Natural killer cell (primary cell): ENCODE results near the gene ESR1. TPM values are rescaled to one million over a fixed set of nuclear protein-coding genes. Genes with fewer than 3 reads are reported as not detected.
"Not testable (repeated sequence)": the region's sequence is repeated elsewhere in the genome, so short reads cannot be mapped to it uniquely, and the experiment has no call there.

ENCODE experiments used
- ATAC-seq, 3 donors: fragments of 150-1000 bp in 2 of 3; fragments of 200-7000 bp in 1 of 3; cut with Tn5 transposase; 1 replicate in 1 of 3; 2 replicates in 2 of 3; pipeline ENCODE4 v1.10.0; 2021; ENCODE audit warnings: mild to moderate bottlenecking in 2 of 3, moderate library complexity in 2 of 3
- DNase-seq, 2 donors: peaks; one replicate each; pipeline versions ENCODE4 v3.0.0 to v3.0.0-alpha.2; 2013 to 2021; ENCODE audit warnings: mixed read lengths in 1 of 2
- H3K27ac ChIP-seq: one replicate; pipeline ENCODE4 v1.5.1; 2013; ENCODE audit warnings: mild to moderate bottlenecking, low read length
- H3K27me3 ChIP-seq: one replicate; pipeline ENCODE4 v1.6.1; 2013; ENCODE audit warnings: low read length; ENCODE audit not compliant: control insufficient read depth, insufficient read depth
- H3K36me3 ChIP-seq: one replicate; pipeline ENCODE4 v1.6.1; 2013; ENCODE audit warnings: low read length; ENCODE audit not compliant: control insufficient read depth, insufficient read depth
- H3K4me1 ChIP-seq: one replicate; pipeline ENCODE4 v1.6.1; 2013; ENCODE audit warnings: low read length; ENCODE audit not compliant: control insufficient read depth, insufficient read depth
- H3K4me3 ChIP-seq: one replicate; pipeline ENCODE4 v1.5.1; 2013; ENCODE audit warnings: low read length
- H3K9me3 ChIP-seq: one replicate; pipeline ENCODE4 v1.6.1; 2013; ENCODE audit warnings: low read length; ENCODE audit not compliant: control insufficient read depth, insufficient read depth
- H3K27ac Mint-ChIP-seq, 2 donors: one replicate each; pipeline ENCODE4 v1.8.0; 2022; ENCODE audit warnings: mild to moderate bottlenecking in 2 of 2, mixed read lengths in 2 of 2, moderate library complexity in 1 of 2
- H3K27me3 Mint-ChIP-seq, 2 donors: one replicate each; pipeline ENCODE4 v1.8.0; 2022; ENCODE audit warnings: low read depth in 2 of 2, mixed read lengths in 2 of 2
- H3K36me3 Mint-ChIP-seq: one replicate; pipeline ENCODE4 v1.8.0; 2022; ENCODE audit warnings: mixed read lengths
- H3K4me1 Mint-ChIP-seq, 2 donors: one replicate each; pipeline ENCODE4 v1.8.0; 2022; ENCODE audit warnings: mixed read lengths in 2 of 2
- H3K4me3 Mint-ChIP-seq: one replicate; pipeline ENCODE4 v1.8.0; 2022; ENCODE audit warnings: mild to moderate bottlenecking, moderate library complexity, mixed read lengths
- H3K9me3 Mint-ChIP-seq, 2 donors: one replicate each; pipeline ENCODE4 v1.8.0; 2022; ENCODE audit warnings: mixed read lengths in 2 of 2
- CTCF ChIP-seq: fragments of 200-600 bp; IDR thresholded peaks from one replicate; pipeline ENCODE4 v1.8.0; 2022; ENCODE audit warnings: antibody characterized with exemption
- WGBS: methylation state at CpG from one replicate; pipeline ENCODE4 v1.1.7; 2013; ENCODE audit warnings: missing lambda C conversion rate; ENCODE audit not compliant: insufficient coverage; 5-methylcytosine and 5-hydroxymethylcytosine counted together
- intact Hi-C: fragments of 100-400 bp; cut with micrococcal nuclease; formaldehyde crosslinking; loops from one replicate; pipeline ENCODE4 v1.14.2; 2022
- total RNA-seq, 4 donors: library from RNA; stranded (reverse); fragments of 120-200 nt in 1 of 4; gene quantifications; one replicate each; pipeline versions ENCODE4 v1.2.3 to v1.2.4, GENCODE V29; 2013 to 2022

The ESR1 gene
- total RNA-seq, 3 donors from 2014 or later (not counting 1 experiment from before 2014, with no cell fraction given) = 0.11 to 0.64 (median 0.60) TPM

GRCh38 chr6:152071318-152071717, 263.8 kb downstream of the ESR1 start:
- no peaks in the 10 kb centered on the region for H3K4me1 Mint-ChIP-seq
- no peak for DNase-seq
- Histone ChIP-seq H3K27me3 (no peaks in the 10 kb centered on the region), H3K27ac (no peak overlapping the region), H3K36me3 (no peaks in the 10 kb centered on the region), H3K9me3 (peaks cover 2% of the 10 kb centered on the region), H3K4me3 (no peak overlapping the region), H3K4me1 (no peaks in the 10 kb centered on the region)
- 78% methylated on average over 1 of the region's 3 CpGs for WGBS
- H3K27me3 Mint-ChIP-seq = peaks cover 6 to 22% of the 10 kb centered on the region in 2 donors
- intact Hi-C loops = no loop called here
- peaks cover 15% of the 10 kb centered on the region for H3K36me3 Mint-ChIP-seq
- no peak for TF ChIP-seq CTCF
- no peak for ATAC-seq
- H3K9me3 Mint-ChIP-seq = peaks cover 3 to 5% of the 10 kb centered on the region in 2 donors
- H3K4me3 Mint-ChIP-seq = no peak overlapping the region
- no peak overlapping the region for H3K27ac Mint-ChIP-seq

GRCh38 chr6:152071843-152072242, 264.4 kb downstream of the ESR1 start:
- no CpG with 5 or more reads among the region's 3 CpGs for WGBS
- ATAC-seq (no peak), DNase-seq (no peak)
- no peak overlapping the region for H3K27ac ChIP-seq
- no peak overlapping the region for H3K4me3 ChIP-seq
- H3K4me1 ChIP-seq = no peaks in the 10 kb centered on the region
- no peaks in the 10 kb centered on the region for H3K27me3 ChIP-seq
- Mint-ChIP-seq H3K27ac (no peak overlapping the region), H3K4me1 (no peaks in the 10 kb centered on the region), H3K4me3 (no peak overlapping the region), H3K27me3 (peaks cover 6 to 22% of the 10 kb centered on the region in 2 donors), H3K36me3 (peaks cover 20% of the 10 kb centered on the region), H3K9me3 (peaks cover 4 to 8% of the 10 kb centered on the region in 2 donors)
- intact Hi-C loops = no loop called here
- no peak for TF ChIP-seq CTCF
- H3K36me3 ChIP-seq = no peaks in the 10 kb centered on the region
- peaks cover 2% of the 10 kb centered on the region for H3K9me3 ChIP-seq

GRCh38 chr6:152076242-152076641, 268.8 kb downstream of the ESR1 start:
- H3K4me3 Mint-ChIP-seq, H3K9me3 Mint-ChIP-seq, ATAC-seq, H3K4me1 Mint-ChIP-seq, H3K4me3 ChIP-seq, DNase-seq, H3K36me3 ChIP-seq, H3K27me3 ChIP-seq, H3K27ac Mint-ChIP-seq, H3K9me3 ChIP-seq, H3K27ac ChIP-seq, intact Hi-C loops, H3K4me1 ChIP-seq: not testable (repeated sequence)
- peaks cover 9 to 22% of the 10 kb centered on the region in 2 donors for H3K27me3 Mint-ChIP-seq
- WGBS = 67% methylated on average over 3 of the region's 3 CpGs
- H3K36me3 Mint-ChIP-seq = peaks cover 20% of the 10 kb centered on the region

- H3K4me1 ChIP-seq = no peaks in the 10 kb centered on the region
- Mint-ChIP-seq H3K27me3 (peaks cover 15 to 32% of the 10 kb centered on the region in 2 donors), H3K9me3 (peaks cover 6 to 8% of the 10 kb centered on the region in 2 donors), H3K4me1 (no peaks in the 10 kb centered on the region), H3K4me3 (no peak overlapping the region), H3K36me3 (peaks cover 20% of the 10 kb centered on the region), H3K27ac (no peak overlapping the region)
- H3K27ac ChIP-seq = no peak overlapping the region
- peaks cover 2% of the 10 kb centered on the region for H3K9me3 ChIP-seq
- H3K27me3 ChIP-seq = no peaks in the 10 kb centered on the region
- H3K4me3 ChIP-seq = no peak overlapping the region
- no peak for TF ChIP-seq CTCF
- intact Hi-C loops = no loop called here
- H3K36me3 ChIP-seq = no peaks in the 10 kb centered on the region
- WGBS = 53% methylated on average over 4 of the region's 4 CpGs
- ATAC-seq (no peak), DNase-seq (no peak)
Measured at GRCh38 chr6:152078001-152078400, 270.5 kb downstream of the ESR1 start.
